T-helper 1 cell treated with Interleukin-12 subunit alpha and Interleukin-12 subunit beta and Interleukin-4 antibody, amounts not matched to agents 30 ng/mL and 1 ng/mL, for 36 hours (primary cell): ENCODE measurements around the gene HDHD5. TPM values are rescaled to one million over a fixed set of nuclear protein-coding genes. Genes with fewer than 3 reads are reported as not detected.

Experiments
- intact Hi-C: fragments of 100-400 bp; cut with micrococcal nuclease; formaldehyde crosslinking; loops from one replicate; pipeline ENCODE4 v1.15.1; 2024
- total RNA-seq: library from RNA; stranded (reverse); gene quantifications from 2 replicates; pipeline ENCODE4 v1.2.3, GENCODE V29; 2022

The HDHD5 gene
- total RNA-seq, 1 donor from 2014 or later: 31.7 TPM

- intact Hi-C loops: loop anchor here (1.0 kb wide), 3 partner anchors 9 to 23 kb away; partner anchors contain the start of gene IL17RA
These were observed 52.1 kb downstream of the HDHD5 start for GRCh38 chr22:17106785-17107546.

GRCh38 chr22:17106161-17106784, 52.8 kb downstream of the HDHD5 start:
- intact Hi-C loops: loop anchor here (1.0 kb wide), 3 partner anchors 8 to 22 kb away; partner anchors contain the start of gene IL17RA

GRCh38 chr22:17105143-17106129, 53.6 kb downstream of the HDHD5 start:
- intact Hi-C loops: loop anchor here (1.0 kb wide), 3 partner anchors 7 to 21 kb away; partner anchors contain the start of gene IL17RA

- intact Hi-C loops: no loop called here
These were observed 54.6 kb downstream of the HDHD5 start for GRCh38 chr22:17104336-17104935.

- intact Hi-C loops: no loop called here
These were observed 55.7 kb downstream of the HDHD5 start for GRCh38 chr22:17103351-17103750.

GRCh38 chr22:17102297-17102667, 56.8 kb downstream of the HDHD5 start:
- intact Hi-C loops: no loop called here

GRCh38 chr22:17101475-17102296, 57.4 kb downstream of the HDHD5 start:
- intact Hi-C loops: no loop called here

GRCh38 chr22:17100621-17101020, 58.5 kb downstream of the HDHD5 start:
- intact Hi-C loops: no loop called here

GRCh38 chr22:17098379-17098819, 60.7 kb downstream of the HDHD5 start:
- intact Hi-C loops: loop anchor here (1.0 to 2.0 kb wide), 4 partner anchors 8 to 23 kb away; partner anchors contain the start of gene IL17RA

- intact Hi-C loops: loop anchor here (1.0 to 2.0 kb wide), 4 partner anchors 9 to 22 kb away; partner anchors contain the start of gene IL17RA
These were observed 61.4 kb downstream of the HDHD5 start for GRCh38 chr22:17097701-17098100.

GRCh38 chr22:17097062-17097461, 62.0 kb downstream of the HDHD5 start:
- intact Hi-C loops: no loop called here

GRCh38 chr22:17096071-17096470, 63.0 kb downstream of the HDHD5 start:
- intact Hi-C loops: no loop called here

GRCh38 chr22:17095538-17095937, 63.5 kb downstream of the HDHD5 start:
- intact Hi-C loops: no loop called here

GRCh38 chr22:17093081-17093480, 66.0 kb downstream of the HDHD5 start:
- intact Hi-C loops: no loop called here

GRCh38 chr22:17091851-17092250, 67.2 kb downstream of the HDHD5 start:
- intact Hi-C loops: no loop called here

GRCh38 chr22:17090550-17090949, 68.5 kb downstream of the HDHD5 start:
- intact Hi-C loops: no loop called here
